ENCODE measurements around the gene PTPRE. TPM values are rescaled to one million over a fixed set of nuclear protein-coding genes. Genes with fewer than 3 reads are reported as not detected.

Gene PTPRE
- total RNA-seq, 1 donor from 2014 or later: 3.6 TPM

- H3K4me1 Mint-ChIP-seq (ENCODE audit: unreplicated experiment): peaks cover 14% of the 10 kb centered on the region
Measured at GRCh38 chr10:127937915-127938463, 31.1 kb downstream of the PTPRE start.

GRCh38 chr10:127939786-127940330 lies 33.0 kb downstream of the PTPRE start:
- peaks cover 20% of the 10 kb centered on the region for H3K4me1 Mint-ChIP-seq (ENCODE audit: unreplicated experiment)

More at GRCh38 chr10:127937915-127938463, 31.1 kb downstream of the PTPRE start:
- H3K27ac Mint-ChIP-seq: no peak overlapping the region
- no peak for TF ChIP-seq CTCF (conservative IDR thresholded peaks at IDR 0.05)
- H3K9me3 Mint-ChIP-seq: no peaks in the 10 kb centered on the region
- peaks cover 37% of the 10 kb centered on the region for H3K27me3 Mint-ChIP-seq
- DNase-seq (ENCODE audit: extremely low spot score, unreplicated experiment): no peak
- no peaks in the 10 kb centered on the region for H3K36me3 Mint-ChIP-seq
- no peak overlapping the region for H3K4me3 Mint-ChIP-seq

GRCh38 chr10:127940866-127941640 lies 34.1 kb downstream of the PTPRE start:
- no peak for TF ChIP-seq CTCF (conservative IDR thresholded peaks at IDR 0.05)
- Mint-ChIP-seq H3K4me1 (ENCODE audit: unreplicated experiment) (peaks cover 20% of the 10 kb centered on the region), H3K9me3 (peaks cover 4% of the 10 kb centered on the region), H3K27me3 (peaks cover 41% of the 10 kb centered on the region), H3K4me3 (no peak overlapping the region), H3K27ac (no peak overlapping the region), H3K36me3 (no peaks in the 10 kb centered on the region)
- no peak for DNase-seq (ENCODE audit: extremely low spot score, unreplicated experiment)

More at GRCh38 chr10:127939786-127940330, 33.0 kb downstream of the PTPRE start:
- Mint-ChIP-seq H3K4me3 (no peak overlapping the region), H3K9me3 (peaks cover 4% of the 10 kb centered on the region), H3K36me3 (no peaks in the 10 kb centered on the region), H3K27ac (no peak overlapping the region), H3K27me3 (peaks cover 44% of the 10 kb centered on the region)
- no peak for TF ChIP-seq CTCF (conservative IDR thresholded peaks at IDR 0.05)
- DNase-seq (ENCODE audit: extremely low spot score, unreplicated experiment): no peak

- no peak for TF ChIP-seq CTCF (conservative IDR thresholded peaks at IDR 0.05)
- Mint-ChIP-seq H3K4me1 (ENCODE audit: unreplicated experiment) (peaks cover 19% of the 10 kb centered on the region), H3K9me3 (peaks cover 4% of the 10 kb centered on the region), H3K27ac (no peak overlapping the region), H3K36me3 (no peaks in the 10 kb centered on the region), H3K27me3 (peaks cover 37% of the 10 kb centered on the region), H3K4me3 (no peak overlapping the region)
- no peak for DNase-seq (ENCODE audit: extremely low spot score, unreplicated experiment)
Measured at GRCh38 chr10:127942811-127943210, 35.9 kb downstream of the PTPRE start.

- Mint-ChIP-seq H3K9me3 (peaks cover 4% of the 10 kb centered on the region), H3K27ac (no peak overlapping the region), H3K4me1 (ENCODE audit: unreplicated experiment) (peaks cover 14% of the 10 kb centered on the region), H3K4me3 (peak overlapping the region; percentile 34), H3K36me3 (no peaks in the 10 kb centered on the region), H3K27me3 (peaks cover 35% of the 10 kb centered on the region)
- DNase-seq (ENCODE audit: extremely low spot score, unreplicated experiment): no peak
- no peak for TF ChIP-seq CTCF (conservative IDR thresholded peaks at IDR 0.05)
Measured at GRCh38 chr10:127943336-127943910, 36.5 kb downstream of the PTPRE start.

All from type B pancreatic cell (in vitro differentiated cells).